Upper lobe of left lung (tissue), 6 donors: ENCODE measurements around the gene RAB5B. TPM values are rescaled to one million over a fixed set of nuclear protein-coding genes. Genes with fewer than 3 reads are reported as not detected.

Source experiments
- ATAC-seq, 2 donors: fragments of 200-7000 bp; cut with Tn5 transposase; one replicate each; pipeline ENCODE4 v1.9.1; 2022; ENCODE audit warnings: mild to moderate bottlenecking in 2 of 2, moderate library complexity in 2 of 2; ENCODE audit not compliant: low FRiP score in 2 of 2
- DNase-seq, 2 donors: peaks; one replicate each; pipeline ENCODE4 v3.0.0-alpha.2; 2019 to 2020
- H3K27ac ChIP-seq, 4 donors: fragments of 200-600 bp; sonication (generic); one replicate each; pipeline ENCODE4 v1.5.1; 2016 to 2019
- H3K27me3 ChIP-seq, 4 donors: fragments of 200-600 bp; sonication (generic); one replicate each; pipeline ENCODE4 v1.5.1; 2017 to 2019
- H3K36me3 ChIP-seq, 4 donors: fragments of 200-600 bp; sonication (generic); one replicate each; pipeline ENCODE4 v1.5.1; 2016 to 2019
- H3K4me1 ChIP-seq, 4 donors: fragments of 200-600 bp; sonication (generic); one replicate each; pipeline ENCODE4 v1.5.1; 2018 to 2019
- H3K4me3 ChIP-seq, 4 donors: fragments of 200-600 bp; sonication (generic); one replicate each; pipeline ENCODE4 v1.5.1; 2017 to 2019; ENCODE audit warnings: mild to moderate bottlenecking in 2 of 4, moderate library complexity in 1 of 4
- H3K9me3 ChIP-seq, 4 donors: fragments of 200-600 bp; sonication (generic); one replicate each; pipeline ENCODE4 v1.5.1; 2018 to 2019
- EP300 ChIP-seq, 4 donors: sonication (generic); formaldehyde crosslinking; IDR thresholded peaks; one replicate each; pipeline ENCODE4 v1.5.1; 2017; ENCODE audit warnings: antibody characterized with exemption in 4 of 4, control low read depth in 2 of 4
- POLR2A ChIP-seq, 4 donors: fragments of 450-650 bp; IDR thresholded peaks; one replicate each; pipeline ENCODE4 v1.5.1; 2016 to 2017; ENCODE audit warnings: antibody characterized with exemption in 4 of 4, mild to moderate bottlenecking in 2 of 4
- POLR2AphosphoS5 ChIP-seq, 2 donors: sonication (generic); formaldehyde crosslinking; IDR thresholded peaks; one replicate each; pipeline ENCODE4 v1.5.1; 2017; ENCODE audit warnings: antibody characterized with exemption in 2 of 2
- WGBS, 2 donors: methylation state at CpG; one replicate each; pipeline ENCODE4 v1.1.5; 2017 to 2018; 5-methylcytosine and 5-hydroxymethylcytosine counted together
- total RNA-seq, 6 donors: library from RNA; depleted of rRNA in 4 of 6; stranded (reverse); fragments of >200 nt in 4 of 6; gene quantifications; one replicate each; pipeline versions ENCODE4 v1.1.0 to v1.2.1, GENCODE V29; 2016 to 2021
- TF ChIP-seq, protein P1 (sequence below), 6 experiments: fragments of 450-650 bp in 4 of 6; fragments of 200-600 bp in 2 of 6; sonication (generic) in 2 of 6; IDR thresholded peaks; one replicate each; pipeline ENCODE4 v1.5.1; 2016 to 2019; ENCODE audit warnings: antibody characterized with exemption in 6 of 6
- donor health status: DM: no; HTN: no; CAD: no; lungs with moderate emphysema.
- donor health status: DM: no; HTN: yes; CAD: no; lungs with severe emphysema.

RAB5B gene
- total RNA-seq, 6 donors from 2014 or later = 53.4 to 139 (median 116) TPM

GRCh38 chr12:55993230-55993853 is 19.5 kb downstream of the RAB5B start:
- Histone ChIP-seq H3K4me1 (peaks cover 10 to 17% (median 13%) of the 10 kb centered on the region in 4 donors), H3K27me3 (no peaks in the 10 kb centered on the region), H3K9me3 (no peaks in the 10 kb centered on the region), H3K36me3 (peaks cover 38 to 71% (median 57%) of the 10 kb centered on the region in 4 donors), H3K27ac (no peak overlapping the region), H3K4me3 (no peak overlapping the region)
- DNase-seq (no peak), ATAC-seq (no peak)
- 90 to 93% methylated on average over 4 of the region's 4 CpGs for WGBS, 2 donors
- no peak for TF ChIP-seq POLR2AphosphoS5 (IDR thresholded peaks at IDR 0.05)
- no peak for TF ChIP-seq POLR2A (IDR thresholded peaks at IDR 0.05)
- TF ChIP-seq EP300 (IDR thresholded peaks at IDR 0.05) = no peak
- TF ChIP-seq, protein P1, sequence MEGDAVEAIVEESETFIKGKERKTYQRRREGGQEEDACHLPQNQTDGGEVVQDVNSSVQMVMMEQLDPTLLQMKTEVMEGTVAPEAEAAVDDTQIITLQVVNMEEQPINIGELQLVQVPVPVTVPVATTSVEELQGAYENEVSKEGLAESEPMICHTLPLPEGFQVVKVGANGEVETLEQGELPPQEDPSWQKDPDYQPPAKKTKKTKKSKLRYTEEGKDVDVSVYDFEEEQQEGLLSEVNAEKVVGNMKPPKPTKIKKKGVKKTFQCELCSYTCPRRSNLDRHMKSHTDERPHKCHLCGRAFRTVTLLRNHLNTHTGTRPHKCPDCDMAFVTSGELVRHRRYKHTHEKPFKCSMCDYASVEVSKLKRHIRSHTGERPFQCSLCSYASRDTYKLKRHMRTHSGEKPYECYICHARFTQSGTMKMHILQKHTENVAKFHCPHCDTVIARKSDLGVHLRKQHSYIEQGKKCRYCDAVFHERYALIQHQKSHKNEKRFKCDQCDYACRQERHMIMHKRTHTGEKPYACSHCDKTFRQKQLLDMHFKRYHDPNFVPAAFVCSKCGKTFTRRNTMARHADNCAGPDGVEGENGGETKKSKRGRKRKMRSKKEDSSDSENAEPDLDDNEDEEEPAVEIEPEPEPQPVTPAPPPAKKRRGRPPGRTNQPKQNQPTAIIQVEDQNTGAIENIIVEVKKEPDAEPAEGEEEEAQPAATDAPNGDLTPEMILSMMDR (IDR thresholded peaks at IDR 0.05) = no peak

- no peak for ATAC-seq
- peaks cover 32 to 56% (median 42%) of the 10 kb centered on the region in 4 donors for H3K36me3 ChIP-seq
- H3K27ac ChIP-seq = no peak overlapping the region
- no peaks in the 10 kb centered on the region for H3K9me3 ChIP-seq
- no peak overlapping the region for H3K4me3 ChIP-seq
- peaks cover 10 to 23% (median 13%) of the 10 kb centered on the region in 4 donors for H3K4me1 ChIP-seq
- no peak for DNase-seq
- 81 to 83% methylated on average over 8 of the region's 8 CpGs for WGBS, 2 donors
- TF ChIP-seq, protein P1 (IDR thresholded peaks at IDR 0.05) = no peak
- no peak for TF ChIP-seq EP300 (IDR thresholded peaks at IDR 0.05)
- no peak for TF ChIP-seq POLR2AphosphoS5 (IDR thresholded peaks at IDR 0.05)
- no peak for TF ChIP-seq POLR2A (IDR thresholded peaks at IDR 0.05)
- no peaks in the 10 kb centered on the region for H3K27me3 ChIP-seq
Measured at GRCh38 chr12:55995366-55995765, 21.5 kb downstream of the RAB5B start.

DNA sequence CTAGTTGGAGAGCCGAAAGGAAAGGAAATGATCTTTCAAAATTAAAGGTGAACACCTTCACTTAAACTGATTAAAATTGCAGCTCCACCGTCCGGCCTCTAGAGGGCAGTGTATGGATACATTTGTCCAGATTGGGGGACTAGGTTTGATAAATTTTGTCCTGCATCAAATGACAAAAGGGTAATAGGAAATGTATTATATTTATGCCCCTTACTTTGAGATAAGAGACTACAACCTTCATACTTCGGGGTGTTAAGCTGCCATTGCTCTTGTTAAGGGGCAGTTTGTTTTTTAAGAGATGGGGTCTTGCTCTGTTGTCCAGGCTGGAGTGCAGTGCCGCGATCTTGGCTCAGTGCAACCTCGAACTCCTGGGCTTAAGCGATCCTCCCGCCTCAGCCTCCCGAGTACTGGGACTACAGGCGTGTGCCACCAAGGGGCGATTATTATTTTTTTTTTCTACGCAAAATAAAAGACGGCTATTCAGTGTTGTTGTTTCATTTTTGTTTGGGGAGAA is 22.4 kb downstream of the RAB5B start:
- H3K9me3 ChIP-seq = no peaks in the 10 kb centered on the region
- H3K36me3 ChIP-seq = peaks cover 23 to 49% (median 34%) of the 10 kb centered on the region in 4 donors
- ATAC-seq (peak; percentile 88 to 89), DNase-seq (peak in 1 of 2 donors; percentile 71)
- peak overlapping the region in 3 of 4 donors; percentile 60 to 84 (median 66) for H3K4me3 ChIP-seq
- peaks cover 10 to 27% (median 14%) of the 10 kb centered on the region in 4 donors for H3K4me1 ChIP-seq
- H3K27me3 ChIP-seq = no peaks in the 10 kb centered on the region
- WGBS, 2 donors = 30 to 31% methylated on average over 14 of the region's 14 CpGs
- TF ChIP-seq EP300 (IDR thresholded peaks at IDR 0.05) = no peak
- no peak for TF ChIP-seq POLR2A (IDR thresholded peaks at IDR 0.05)
- no peak for TF ChIP-seq POLR2AphosphoS5 (IDR thresholded peaks at IDR 0.05)
- TF ChIP-seq, protein P1 (IDR thresholded peaks at IDR 0.05) = peak; percentile 65 to 84 (median 79)
- H3K27ac ChIP-seq = peak overlapping the region; percentile 68 to 88 (median 82)

GRCh38 chr12:55996715-55997534 is 23.0 kb downstream of the RAB5B start, which contains the start of gene SUOX:
Gene SUOX (plus strand): TSS chr12:55997276. CDS start chr12:56002222, 4,946 bp downstream.
- Histone ChIP-seq H3K9me3 (no peaks in the 10 kb centered on the region), H3K4me1 (peaks cover 10 to 32% (median 15%) of the 10 kb centered on the region in 4 donors), H3K27ac (peak within 1 kb of the TSS; percentile 68 to 88 (median 82)), H3K27me3 (no peaks in the 10 kb centered on the region), H3K4me3 (peak within 1 kb of the TSS; percentile 59 to 84 (median 63)), H3K36me3 (peaks cover 16 to 46% (median 30%) of the 10 kb centered on the region in 4 donors)
- ATAC-seq (peak; percentile 99 to 100), DNase-seq (peak; percentile 89 to 99)
- 1 to 5% methylated on average over 20 to 27 of the region's 27 CpGs for WGBS, 2 donors
- TF ChIP-seq, protein P1 (IDR thresholded peaks at IDR 0.05) = peak in 1 of 6 experiments; percentile 6
- peak; percentile 44 to 80 for TF ChIP-seq POLR2AphosphoS5 (IDR thresholded peaks at IDR 0.05)
- TF ChIP-seq POLR2A (IDR thresholded peaks at IDR 0.05) = peak in 3 of 4 donors; percentile 30 to 79 (median 69)
- TF ChIP-seq EP300 (IDR thresholded peaks at IDR 0.05) = no peak
